ENCODE measurements around the gene MPDU1. TPM values are rescaled to one million over a fixed set of nuclear protein-coding genes. Genes with fewer than 3 reads are reported as not detected.

MPDU1 gene
- total and polyA plus RNA-seq, 10 of the 15 experiments (the other 5 are each of a cell fraction or from before 2014, with no cell fraction given), result 3.6 to 138 (median 78.9) TPM

DNA sequence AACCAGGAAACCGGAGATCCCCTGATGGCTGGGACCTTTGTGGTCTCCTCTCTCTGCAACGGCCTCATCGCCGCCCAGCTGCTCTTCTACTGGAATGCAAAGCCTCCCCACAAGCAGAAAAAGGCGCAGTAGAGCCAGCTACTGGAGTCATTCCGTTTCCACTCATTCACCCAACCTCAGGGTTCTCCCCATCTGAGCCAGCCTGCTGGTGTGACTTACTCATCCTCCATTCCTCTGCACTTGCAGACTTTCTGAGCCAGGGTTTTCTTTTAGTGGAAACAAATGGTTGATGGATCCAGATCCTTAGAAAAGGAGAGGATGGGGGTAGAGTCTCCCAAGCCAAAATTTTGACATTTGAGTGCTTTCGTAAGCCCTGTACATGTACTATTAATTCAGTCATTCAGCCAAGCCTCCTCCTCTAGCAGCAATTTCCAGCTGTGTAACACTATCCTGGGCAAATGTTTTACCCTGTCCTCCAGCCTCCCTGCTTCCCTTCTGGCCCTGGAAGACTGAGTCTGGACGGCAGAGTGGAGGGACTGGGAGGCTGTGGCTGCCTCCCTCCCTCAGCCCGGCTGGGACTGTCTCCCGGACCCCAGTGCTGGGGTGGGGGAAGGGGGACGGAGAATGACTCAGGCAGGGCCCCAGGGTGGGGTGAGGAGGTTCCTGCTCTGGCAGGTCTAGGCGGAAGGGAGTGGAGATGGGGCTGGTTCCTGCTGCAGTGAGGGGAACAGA lies 3.9 kb downstream of the MPDU1 start (continued):
- TF ChIP-seq, protein P1, sequence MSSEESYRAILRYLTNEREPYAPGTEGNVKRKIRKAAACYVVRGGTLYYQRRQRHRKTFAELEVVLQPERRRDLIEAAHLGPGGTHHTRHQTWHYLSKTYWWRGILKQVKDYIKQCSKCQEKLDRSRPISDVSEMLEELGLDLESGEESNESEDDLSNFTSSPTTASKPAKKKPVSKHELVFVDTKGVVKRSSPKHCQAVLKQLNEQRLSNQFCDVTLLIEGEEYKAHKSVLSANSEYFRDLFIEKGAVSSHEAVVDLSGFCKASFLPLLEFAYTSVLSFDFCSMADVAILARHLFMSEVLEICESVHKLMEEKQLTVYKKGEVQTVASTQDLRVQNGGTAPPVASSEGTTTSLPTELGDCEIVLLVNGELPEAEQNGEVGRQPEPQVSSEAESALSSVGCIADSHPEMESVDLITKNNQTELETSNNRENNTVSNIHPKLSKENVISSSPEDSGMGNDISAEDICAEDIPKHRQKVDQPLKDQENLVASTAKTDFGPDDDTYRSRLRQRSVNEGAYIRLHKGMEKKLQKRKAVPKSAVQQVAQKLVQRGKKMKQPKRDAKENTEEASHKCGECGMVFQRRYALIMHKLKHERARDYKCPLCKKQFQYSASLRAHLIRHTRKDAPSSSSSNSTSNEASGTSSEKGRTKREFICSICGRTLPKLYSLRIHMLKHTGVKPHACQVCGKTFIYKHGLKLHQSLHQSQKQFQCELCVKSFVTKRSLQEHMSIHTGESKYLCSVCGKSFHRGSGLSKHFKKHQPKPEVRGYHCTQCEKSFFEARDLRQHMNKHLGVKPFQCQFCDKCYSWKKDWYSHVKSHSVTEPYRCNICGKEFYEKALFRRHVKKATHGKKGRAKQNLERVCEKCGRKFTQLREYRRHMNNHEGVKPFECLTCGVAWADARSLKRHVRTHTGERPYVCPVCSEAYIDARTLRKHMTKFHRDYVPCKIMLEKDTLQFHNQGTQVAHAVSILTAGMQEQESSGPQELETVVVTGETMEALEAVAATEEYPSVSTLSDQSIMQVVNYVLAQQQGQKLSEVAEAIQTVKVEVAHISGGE (CRISPR knock-in tag; IDR thresholded peaks at IDR 0.05), result no peak
- no peak for TF ChIP-seq RB1 (IDR thresholded peaks at IDR 0.05; ENCODE audit: borderline replicate concordance)
- TF ChIP-seq, protein P2, sequence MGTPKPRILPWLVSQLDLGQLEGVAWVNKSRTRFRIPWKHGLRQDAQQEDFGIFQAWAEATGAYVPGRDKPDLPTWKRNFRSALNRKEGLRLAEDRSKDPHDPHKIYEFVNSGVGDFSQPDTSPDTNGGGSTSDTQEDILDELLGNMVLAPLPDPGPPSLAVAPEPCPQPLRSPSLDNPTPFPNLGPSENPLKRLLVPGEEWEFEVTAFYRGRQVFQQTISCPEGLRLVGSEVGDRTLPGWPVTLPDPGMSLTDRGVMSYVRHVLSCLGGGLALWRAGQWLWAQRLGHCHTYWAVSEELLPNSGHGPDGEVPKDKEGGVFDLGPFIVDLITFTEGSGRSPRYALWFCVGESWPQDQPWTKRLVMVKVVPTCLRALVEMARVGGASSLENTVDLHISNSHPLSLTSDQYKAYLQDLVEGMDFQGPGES (IDR thresholded peaks at IDR 0.05), result no peak
- no peak for TF ChIP-seq FOXM1 (IDR thresholded peaks at IDR 0.05; ENCODE audit: low read depth, low read length)
- TF ChIP-seq RCOR1 (conservative IDR thresholded peaks at IDR 0.05; ENCODE audit: low read depth, low read length), result no peak
- no peak for TF ChIP-seq CHD2 (IDR thresholded peaks at IDR 0.05; ENCODE audit: borderline replicate concordance, low read depth, low read length)
- TF ChIP-seq, protein P3, sequence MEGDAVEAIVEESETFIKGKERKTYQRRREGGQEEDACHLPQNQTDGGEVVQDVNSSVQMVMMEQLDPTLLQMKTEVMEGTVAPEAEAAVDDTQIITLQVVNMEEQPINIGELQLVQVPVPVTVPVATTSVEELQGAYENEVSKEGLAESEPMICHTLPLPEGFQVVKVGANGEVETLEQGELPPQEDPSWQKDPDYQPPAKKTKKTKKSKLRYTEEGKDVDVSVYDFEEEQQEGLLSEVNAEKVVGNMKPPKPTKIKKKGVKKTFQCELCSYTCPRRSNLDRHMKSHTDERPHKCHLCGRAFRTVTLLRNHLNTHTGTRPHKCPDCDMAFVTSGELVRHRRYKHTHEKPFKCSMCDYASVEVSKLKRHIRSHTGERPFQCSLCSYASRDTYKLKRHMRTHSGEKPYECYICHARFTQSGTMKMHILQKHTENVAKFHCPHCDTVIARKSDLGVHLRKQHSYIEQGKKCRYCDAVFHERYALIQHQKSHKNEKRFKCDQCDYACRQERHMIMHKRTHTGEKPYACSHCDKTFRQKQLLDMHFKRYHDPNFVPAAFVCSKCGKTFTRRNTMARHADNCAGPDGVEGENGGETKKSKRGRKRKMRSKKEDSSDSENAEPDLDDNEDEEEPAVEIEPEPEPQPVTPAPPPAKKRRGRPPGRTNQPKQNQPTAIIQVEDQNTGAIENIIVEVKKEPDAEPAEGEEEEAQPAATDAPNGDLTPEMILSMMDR (IDR thresholded peaks at IDR 0.05 in 2 of 3, conservative IDR thresholded peaks at IDR 0.05 in 1 of 3; ENCODE audit: control insufficient read depth in 2 of 3, extremely low read depth in 1 of 3, insufficient read depth in 1 of 3, low read depth in 3 of 3, low read length in 3 of 3), result no peak
- no peak for TF ChIP-seq ASH2L (IDR thresholded peaks at IDR 0.05; ENCODE audit: borderline replicate concordance, low read depth)

All from GM12878 (cell line).